NCI-H187 (cell line): ENCODE results near the gene CHN1.

Experiments used
- DNase-seq, 2 experiments: peaks; one replicate each; lab custom pipeline; 2025; lab: John Stamatoyannopoulos, UW

Gene CHN1, protein sequence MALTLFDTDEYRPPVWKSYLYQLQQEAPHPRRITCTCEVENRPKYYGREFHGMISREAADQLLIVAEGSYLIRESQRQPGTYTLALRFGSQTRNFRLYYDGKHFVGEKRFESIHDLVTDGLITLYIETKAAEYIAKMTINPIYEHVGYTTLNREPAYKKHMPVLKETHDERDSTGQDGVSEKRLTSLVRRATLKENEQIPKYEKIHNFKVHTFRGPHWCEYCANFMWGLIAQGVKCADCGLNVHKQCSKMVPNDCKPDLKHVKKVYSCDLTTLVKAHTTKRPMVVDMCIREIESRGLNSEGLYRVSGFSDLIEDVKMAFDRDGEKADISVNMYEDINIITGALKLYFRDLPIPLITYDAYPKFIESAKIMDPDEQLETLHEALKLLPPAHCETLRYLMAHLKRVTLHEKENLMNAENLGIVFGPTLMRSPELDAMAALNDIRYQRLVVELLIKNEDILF

DNA sequence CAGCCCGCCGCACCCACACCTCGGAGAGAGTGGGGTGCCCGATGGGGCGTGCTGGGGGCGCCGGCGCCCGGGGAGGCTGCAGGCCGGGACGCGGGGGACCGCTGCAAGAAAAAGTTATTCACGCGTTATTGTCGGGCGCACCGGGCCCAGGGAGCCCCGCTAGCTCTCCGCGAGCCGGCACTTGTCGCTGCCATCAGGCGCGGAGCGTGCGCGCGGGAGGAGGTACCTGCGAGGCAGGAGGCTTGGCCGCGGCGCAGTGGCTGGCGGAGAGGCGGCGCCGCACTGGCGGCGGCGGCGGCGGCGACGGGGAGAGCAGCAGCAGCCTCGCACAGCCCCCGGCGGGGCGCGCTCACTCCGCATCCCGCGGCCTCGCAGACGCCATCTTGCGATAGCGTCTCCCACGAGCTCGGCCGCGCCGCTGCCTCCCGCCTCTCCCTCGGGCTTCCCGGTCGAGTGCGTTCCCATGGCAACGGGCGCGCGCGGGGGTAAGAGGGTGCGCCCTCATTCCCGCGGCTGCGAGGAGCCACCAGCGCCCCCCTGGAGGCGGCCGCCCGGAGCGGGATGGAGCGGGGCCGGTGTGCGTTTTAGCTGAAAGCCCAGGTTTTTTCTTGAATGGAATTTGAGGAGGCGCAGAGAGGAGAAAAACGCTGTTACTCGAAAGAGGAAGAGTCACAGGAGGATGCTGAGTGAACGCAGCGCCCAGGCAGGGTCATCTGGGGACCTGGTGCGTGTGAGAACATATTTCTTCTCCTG lies at the start of gene CHN1:
TSS of gene CHN1 (minus strand) at position 402 of the 753 bp plus-strand sequence. CDS start 469 bp downstream, outside the sequence.
- DNase-seq, result peak; percentile 32 to 66

DNA sequence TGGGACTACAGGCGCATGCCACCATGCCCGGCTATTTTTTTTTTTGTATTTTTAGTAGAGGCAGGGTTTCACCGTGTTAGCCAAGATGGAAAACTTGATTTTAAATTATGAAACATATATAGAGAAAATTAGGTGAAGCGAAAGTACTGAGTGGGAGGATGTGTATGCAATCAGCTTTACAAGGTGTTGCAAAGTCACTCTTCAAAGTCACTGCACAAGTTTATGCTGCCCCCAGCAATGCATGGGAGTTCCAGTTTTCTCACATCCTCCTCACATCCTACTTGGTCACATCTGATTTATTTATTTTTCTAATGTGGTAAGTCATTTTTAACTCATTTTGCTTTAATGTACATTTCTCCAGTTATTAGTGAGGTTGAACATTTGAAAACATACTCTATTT lies 49.2 kb upstream of the CHN1 start:
- no peak for DNase-seq

DNA sequence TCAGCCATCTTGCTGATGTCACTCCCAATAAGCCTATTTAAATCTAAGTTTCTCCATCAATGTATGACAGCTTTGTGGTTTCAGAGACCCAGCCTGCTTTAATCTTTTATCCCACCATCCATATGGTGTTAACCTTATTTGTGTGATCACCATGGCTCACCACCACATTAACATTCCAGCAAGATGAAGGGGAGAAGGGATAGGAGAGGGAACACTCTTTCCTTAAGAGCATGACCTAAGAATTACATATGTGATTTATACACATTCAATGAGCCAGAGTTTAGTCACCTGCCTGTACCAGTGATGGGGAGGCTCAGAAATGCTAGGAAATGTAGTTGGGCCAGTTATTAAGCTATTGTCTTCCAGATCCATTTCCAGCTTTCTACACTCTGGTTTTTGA lies 44.5 kb upstream of the CHN1 start:
- no peak for DNase-seq

DNA sequence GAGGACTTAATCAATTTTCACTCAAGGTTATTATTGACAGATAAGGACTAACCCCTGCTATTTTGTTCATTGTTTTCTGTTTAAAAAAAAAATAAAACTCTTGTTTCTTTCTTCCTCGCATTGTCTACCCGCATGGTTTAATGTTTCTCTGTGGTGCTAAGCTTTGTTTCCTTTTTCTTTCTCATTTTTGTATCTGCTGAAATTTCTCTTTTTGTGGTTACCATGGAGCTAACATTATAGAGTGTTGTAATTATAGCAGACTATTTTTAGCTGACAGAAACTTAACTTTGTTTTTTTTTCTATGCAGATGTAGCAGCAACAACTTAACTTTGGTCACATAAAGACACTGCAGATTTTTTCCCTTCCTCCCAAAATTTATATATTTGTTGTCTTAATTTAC lies 43.1 kb upstream of the CHN1 start:
- no peak for DNase-seq

DNA sequence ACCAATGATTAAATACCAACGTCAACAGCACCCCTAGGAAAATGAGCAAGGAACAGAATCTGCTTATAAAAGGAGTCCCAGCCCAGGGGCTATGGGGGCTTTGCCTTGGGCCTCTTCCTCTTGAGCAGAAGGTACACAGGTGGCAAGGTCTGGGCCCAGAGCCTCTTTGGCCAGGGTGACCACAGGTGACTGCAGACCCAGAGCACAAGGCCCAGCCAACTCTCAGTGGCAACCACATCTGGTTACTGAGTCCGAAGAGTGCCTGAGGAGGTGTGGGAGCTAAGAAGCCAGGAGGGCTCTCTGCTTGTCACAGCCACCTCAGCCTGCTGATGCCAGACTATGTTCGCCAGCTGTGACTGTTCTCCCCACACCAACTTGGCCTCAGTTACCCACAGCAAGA lies 34.3 kb upstream of the CHN1 start:
- no peak for DNase-seq

DNA sequence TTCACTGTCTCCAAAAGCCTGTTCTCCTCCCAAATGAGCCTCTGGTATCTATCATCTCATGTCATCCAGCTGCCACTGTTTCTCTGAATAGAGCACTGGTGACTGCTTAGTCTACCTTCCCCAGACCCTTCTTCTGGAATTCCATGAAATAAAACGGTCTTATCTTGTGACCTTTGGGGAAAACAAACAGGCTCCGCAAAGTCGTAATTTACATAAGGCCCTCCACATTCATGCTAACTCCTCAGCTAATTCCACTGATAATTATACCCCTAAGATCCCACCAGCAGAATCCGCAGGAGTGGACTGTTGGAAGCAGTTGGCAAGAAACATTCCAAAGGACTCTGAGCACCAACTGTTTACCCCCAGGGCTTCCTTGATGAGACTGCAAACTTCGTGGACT lies 33.9 kb upstream of the CHN1 start:
- DNase-seq, result no peak

DNA sequence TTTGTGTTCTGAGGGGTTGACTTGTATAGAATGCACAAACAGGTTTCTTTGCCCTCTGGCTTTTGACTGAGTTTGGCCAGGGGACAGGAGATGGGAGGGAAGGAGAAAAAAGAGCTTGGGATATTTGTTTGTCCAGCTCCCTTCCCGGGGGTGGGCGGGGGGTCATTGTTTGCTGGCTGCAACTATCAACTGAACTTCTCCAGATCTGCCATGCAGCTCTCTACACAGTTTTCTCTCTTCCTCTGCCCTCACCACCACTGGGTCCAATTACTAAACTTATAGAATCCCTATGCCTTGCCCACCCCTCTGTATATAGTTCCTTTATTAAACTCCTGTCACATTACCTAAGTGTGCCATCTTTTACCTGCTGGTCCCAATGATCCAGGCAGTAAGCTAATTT lies 32.8 kb upstream of the CHN1 start:
- no peak for DNase-seq

DNA sequence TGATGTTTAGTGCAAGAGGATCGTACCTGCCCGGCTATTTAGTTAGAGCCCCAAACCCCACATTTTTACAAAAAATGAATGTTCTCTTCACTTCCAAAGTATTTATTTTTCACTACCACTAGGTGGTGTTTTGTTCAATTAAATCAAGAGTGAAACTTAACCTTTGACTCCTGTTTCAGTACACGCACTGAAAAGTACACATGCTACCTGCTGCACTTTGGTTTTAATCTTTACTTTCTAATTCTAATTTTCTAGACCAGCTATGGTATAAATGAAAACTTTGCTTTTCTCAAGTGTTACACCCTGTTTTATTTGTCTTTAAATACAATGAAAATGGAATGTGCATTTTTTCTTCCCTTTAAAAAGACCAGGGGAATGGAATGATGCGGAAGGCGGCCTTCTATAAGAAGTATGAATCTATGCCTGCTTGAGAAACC lies 31.4 kb upstream of the CHN1 start:
- no peak for DNase-seq

DNA sequence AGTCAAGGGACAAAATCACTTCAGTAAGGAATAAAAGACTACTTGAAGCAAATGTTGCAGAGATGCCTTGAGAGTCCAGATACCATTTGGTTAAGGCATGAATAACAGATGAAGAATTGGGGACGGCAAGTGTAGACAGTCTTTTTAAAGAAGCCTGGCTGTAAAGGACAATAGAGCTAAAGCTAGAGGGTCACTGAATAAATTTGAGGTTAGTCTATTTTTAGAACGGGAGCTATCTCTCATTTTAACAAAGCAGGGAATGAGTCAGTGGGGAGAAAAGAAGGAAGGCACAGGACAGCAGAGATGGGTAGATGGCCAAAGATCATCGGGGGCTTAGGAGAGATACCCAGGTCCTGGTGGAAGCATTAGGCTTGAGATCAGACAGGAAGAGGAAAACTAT lies 30.6 kb upstream of the CHN1 start:
- DNase-seq, result no peak

DNA sequence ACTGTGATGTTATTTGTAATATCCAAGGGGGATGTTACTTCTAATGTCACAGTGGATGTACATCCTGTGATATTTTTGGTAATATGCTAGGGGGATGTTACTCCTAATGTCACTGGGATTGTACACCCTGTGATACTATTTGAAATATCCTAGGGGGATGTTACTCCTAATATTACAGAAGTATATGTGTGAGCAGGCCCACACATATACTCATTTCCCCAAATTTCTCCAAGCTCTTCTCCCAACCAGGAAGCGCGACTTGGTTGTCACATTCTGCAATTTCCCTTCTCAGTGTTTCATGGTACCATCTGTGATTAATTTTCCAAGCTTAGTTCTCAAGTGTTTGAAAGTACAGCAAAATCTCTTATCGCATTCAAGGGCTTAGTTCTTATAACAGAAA lies 29.5 kb upstream of the CHN1 start:
- DNase-seq, result no peak

DNA sequence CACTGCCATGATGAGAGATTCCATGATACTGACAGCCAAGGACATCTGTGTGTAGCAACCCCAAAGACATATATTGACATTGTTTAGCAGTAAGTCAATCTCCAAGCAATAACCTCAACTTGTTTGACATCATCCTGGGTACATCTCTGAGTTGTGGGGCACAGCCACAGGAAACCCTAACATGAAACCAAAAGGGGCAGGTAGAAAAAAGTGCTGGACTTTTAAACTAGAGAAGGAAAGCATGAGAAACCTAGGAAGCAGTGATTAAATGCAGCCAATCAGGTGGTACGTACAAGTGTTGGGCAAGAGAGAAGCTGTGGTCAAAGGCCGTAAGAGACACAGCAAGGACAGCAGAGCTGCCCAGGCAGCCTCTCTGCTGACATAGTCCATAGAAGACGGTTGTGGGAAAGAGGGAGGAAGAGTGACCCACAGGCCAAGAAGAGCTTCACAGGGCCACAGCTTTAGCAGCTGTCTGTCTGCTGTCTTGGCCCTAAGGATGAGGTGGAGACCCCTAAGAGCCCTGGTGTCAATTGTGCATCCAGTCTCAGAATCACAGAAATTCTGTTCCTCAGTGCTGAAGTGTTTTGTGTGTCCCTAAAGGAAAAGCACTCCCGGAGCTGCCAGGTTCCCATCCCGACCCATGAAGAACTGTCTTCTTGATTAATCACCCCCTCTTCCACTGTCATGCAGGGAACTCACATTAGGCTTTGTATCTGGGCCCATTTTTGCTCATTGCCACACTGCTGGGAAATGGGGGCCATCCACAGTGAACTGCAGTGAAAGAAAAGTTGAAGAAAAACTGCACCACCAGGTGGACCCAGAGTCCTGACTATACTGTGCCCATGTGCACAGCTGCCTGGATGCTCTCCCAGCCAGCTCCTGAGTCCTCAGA lies 25.4 kb upstream of the CHN1 start:
- no peak for DNase-seq

DNA sequence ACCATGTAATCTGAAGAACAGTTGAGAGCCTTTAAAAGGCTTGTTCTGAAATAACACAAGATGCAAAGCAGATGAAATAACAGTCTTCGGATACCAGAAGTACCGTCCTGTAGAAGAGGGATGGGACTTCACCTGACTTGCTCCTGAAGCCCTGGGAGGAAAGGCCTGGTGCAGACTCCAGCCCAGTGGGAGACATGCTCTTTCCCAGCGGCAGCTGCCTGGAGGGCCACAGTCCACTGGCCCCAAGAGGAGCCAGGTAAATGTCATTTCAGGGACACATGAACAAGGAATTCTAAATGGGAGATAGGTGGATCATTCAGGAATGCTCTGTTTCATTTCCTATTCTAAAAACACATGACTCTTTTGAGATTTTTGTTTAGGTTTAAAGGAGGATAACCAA lies 22.6 kb upstream of the CHN1 start:
- no peak for DNase-seq

DNA sequence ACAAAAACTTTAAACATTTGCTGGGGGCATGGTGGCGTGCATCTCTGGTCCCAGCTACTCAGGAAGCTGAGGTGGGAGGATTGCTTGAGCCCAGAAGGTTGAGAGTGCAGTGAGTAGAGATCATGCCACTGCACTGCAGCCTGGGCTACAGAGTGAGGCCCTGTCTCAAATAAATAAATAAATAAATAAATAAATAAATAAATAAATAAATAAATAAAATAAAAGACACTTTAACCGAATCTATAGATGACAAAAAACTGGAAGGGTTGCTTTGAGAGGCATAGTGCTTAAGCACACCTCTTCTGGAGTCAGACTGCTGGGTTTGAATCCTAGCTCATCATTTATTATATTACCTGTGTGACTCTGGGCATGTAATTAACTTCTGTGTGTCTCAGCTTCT lies 21.2 kb upstream of the CHN1 start:
- no peak for DNase-seq

DNA sequence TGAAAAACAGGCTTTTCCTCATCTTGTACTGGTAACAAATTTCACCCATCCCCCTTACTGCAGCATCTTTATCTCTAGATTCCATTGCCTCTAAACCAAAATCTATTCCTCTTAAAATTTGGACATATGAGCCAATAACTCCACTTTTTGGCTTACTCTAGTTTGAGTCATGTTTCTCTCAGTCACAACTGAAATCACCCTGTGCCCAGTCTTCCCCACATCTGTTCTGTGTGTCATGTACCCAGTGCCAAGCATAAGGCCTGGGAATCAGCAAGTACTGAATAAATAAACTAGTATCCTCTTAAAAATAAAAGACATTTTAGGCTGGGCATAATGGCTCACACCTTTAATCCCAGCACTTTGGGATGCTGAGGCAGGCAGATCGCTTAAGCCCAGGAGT lies 20.8 kb upstream of the CHN1 start:
- no peak for DNase-seq

DNA sequence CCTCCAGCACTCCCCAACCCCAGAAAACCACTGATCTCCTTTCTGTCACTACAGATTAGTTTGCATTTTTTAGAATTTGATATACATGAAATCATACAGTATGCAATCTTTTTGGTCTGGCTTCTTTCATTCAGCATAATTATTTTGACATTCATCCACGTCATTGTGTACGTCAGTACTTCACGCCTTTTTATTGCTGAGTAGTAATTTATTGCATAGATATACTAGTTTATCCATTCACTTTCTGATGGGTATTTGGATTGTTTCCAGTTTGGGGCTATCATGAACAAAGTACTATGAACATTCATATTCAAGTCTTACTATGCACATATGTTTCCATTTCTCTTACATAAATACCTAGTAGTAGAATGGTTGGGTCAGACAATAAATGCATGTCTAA lies 20.1 kb upstream of the CHN1 start:
- no peak for DNase-seq

DNA sequence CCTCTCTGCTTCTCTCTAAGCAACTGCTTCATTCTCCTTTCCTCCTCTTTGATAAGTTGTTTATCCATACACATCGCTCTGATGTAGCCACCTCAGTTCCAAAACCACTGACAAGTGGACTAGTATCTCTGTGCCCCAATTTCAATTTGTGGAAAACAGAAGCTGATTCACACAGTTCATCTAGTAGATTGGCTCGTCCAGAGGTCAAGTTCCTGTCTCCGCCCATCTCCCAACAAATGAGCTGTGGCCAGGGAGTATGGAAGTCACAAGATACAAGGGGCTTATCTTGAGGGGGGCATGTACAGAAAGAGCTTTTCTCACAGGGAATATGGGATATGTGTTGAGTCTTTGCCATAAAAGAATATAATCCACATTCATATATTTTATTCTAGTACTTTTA lies 17.7 kb upstream of the CHN1 start:
- DNase-seq, result no peak

DNA sequence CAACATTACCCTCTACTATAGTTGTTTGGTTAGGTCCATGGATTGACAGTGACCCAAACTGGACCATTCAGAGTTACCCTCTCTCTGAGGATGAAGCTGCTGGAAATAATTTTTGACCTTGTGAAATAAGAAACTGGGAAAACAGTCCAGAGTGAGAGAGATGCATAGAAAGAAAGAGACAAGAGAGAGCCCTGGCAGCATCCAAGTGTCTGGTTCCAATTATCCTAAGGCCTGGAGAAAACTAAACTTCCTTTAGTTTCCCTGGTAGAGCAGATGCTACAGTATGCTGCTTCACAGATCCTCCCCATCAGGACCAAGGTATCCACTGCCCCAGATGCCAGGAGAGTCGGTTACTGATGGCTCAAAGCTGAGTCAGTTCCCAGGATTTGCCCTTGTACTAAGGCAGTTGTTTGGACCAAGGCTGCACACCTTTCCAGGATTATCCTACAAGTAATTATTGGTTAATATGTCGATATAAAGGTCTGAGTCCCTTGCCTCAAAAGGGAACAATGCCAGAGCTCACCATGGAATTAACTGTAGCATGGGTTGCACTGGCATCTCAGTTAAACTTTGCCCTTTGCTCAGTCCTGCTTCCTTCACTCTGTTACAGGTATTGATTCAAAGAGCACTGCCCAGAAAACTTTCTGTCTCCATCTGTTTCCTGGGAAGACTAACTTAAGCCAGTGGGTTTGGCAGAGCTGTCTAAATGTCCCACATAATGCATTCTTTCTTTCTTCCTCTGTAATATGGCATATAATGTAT lies 14.6 kb upstream of the CHN1 start:
- no peak for DNase-seq

DNA sequence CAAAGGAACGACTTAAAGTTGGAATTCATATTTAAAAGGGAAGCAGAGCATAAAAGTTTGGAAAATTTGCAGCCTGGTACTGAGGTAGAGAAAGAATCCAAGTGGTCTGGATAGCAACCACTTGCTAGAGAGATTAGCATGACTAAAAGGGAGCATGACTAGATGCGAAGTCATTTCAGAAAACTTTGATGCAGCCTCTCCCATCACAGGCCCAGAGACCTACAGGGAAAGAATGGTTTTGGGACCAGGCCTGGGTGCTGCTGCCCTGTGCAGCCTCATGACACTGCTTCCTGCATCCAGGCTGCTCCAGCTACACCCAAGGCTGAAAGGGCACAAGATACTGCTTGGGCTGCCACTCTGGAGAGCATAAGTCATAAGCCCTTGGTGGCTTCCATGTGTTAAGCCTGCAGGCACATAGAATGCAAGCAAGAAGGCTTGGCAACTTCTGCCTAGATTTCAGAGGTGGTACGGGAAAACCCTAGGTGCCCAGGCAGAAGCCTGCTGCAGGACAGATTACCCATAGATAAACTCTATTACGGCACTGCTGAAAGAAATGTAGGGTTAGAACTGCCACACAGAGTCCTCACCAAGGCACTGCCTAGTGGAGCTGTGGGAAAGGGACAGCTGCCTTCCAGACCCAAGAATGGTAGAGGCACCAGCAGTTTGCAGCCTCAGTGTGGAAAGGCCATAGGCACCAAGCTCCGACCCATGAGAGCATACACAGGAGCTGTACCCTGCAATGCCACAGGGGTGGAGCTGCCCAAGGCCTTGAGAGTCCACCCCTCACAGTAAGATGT lies 12.6 kb upstream of the CHN1 start:
- DNase-seq, result no peak

DNA sequence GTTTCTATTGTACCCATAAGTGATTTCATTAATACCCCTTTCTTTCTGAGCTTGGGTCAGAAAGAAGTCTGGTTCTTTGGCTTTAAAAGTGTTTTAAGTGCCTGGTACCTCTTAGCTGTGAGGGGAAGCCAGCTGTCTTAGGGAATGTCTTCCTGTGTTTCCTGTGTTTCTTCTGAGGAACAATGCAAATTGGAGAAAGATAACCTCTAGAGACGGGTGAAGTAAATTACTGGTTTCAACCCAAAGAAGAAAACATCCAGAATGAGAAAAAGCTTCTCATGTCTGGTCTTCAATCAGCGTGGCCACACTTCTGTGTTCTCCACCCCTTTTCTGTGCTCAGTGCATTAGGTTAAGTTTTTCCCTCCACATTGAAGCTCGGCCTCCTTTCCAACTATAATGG lies 10.2 kb upstream of the CHN1 start:
- no peak for DNase-seq

DNA sequence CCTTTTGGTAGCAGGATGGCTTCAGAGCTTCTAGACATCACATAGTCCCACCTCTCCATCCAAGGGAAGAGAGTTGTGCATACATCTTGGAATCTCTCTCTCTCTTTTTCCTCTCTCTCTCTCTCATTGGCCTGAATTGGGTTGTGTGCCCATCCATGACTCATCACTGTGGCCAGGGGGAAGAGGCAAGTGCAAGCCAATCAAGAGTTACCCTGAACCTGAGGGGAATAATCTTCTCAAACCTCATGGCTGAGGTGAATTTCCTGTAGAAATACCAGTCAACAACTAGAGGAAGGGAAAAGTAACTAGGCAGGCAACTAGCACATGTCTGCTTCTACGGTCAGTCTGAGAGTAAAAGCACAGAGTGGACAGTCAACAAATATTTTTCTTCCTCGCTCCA lies 7.3 kb upstream of the CHN1 start:
- DNase-seq, result no peak

DNA sequence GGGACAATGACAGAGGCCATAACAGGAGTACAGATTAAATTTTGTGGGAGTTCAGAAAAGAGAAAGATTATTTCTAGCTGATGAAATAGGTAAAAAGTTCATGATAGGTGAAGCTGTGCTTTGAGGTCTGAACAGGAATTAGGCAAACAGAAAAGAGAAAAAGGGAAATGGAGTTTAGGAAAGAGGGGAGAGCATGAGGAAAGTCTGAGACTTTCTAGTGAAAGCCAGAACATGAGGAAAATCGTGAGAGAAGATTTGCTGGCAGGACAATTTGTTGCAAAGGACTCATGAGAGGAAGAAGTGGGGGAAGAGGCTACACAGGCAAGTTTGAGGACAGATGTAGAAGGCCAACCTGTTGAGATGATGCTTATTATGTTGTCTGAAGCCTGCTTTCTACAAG lies 6.3 kb upstream of the CHN1 start:
- DNase-seq, result no peak
